DMS153 treated with DMSO at 0.1 percent for 48 hours (cell line): ENCODE data around the gene RAPGEF6.
"Not testable (repeated sequence)": the region's sequence is repeated elsewhere in the genome, so short reads cannot be mapped to it uniquely, and the experiment has no call there.

Experiments used
- DNase-seq: peaks from one replicate; lab custom pipeline; 2025; ENCODE audit not compliant: unreplicated experiment; lab: John Stamatoyannopoulos, UW

RAPGEF6 gene

DNA sequence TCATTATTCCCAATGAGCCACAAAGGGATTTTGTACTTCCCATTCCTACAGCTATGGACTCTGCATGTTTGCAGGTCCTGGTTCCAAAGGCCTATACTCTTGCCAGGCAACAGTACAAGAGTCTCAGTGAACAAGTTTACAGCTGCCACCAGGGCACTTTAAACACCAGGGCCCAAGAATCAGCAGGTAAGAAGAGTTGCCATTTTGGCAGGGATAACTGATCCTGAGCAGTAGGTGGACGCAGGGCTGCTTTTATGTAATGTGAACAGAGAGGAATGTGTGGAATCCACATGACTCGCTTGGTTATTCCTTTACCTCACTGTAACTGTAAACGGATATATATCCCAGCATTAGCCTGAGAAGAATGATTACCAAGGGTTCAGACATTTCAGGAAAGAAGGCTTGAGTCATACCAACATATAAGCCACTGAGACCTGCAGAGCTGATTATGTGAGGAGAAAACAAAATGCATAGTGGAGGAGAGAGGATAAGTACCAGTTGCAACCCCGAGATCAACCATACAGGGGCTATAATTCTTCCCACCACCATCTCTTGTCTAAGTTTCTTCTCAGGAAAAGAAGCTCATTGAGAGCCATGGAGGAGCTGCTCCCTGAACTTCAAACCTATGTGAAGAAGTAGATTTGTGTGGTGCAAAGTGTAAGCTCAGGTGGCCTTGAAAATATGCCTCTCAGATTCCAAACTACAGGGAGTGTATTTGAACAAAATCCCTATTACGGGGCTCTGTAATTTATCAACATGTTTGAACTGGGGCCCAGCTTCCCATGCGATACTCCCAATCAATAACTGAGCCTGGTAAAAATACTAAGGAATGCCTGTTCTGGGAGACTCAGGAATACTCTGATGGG is 24.6 kb downstream of the RAPGEF6 start:
- no peak for DNase-seq

- DNase-seq = no peak
These were observed 25.3 kb downstream of the RAPGEF6 start for GRCh38 chr5:131609774-131610173.

DNA sequence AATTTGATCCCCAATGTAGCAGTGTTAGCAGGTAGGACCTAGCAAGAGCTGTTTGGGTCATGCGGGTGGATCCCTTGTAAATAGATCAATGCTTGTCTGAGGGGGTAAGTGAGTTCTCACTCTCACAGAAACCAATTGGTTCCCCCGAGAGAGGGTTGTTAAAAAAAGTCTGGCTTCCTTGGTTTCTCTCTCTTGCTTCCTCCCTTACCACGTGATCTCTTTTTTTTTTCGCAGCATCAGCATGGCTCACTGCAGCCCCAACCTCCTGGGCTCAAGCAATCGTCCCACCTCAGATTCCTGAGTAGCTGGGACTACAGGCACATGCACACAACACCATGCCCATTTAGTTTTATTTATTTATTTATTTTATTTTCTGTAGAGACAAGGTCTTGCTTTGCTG is 26.4 kb downstream of the RAPGEF6 start:
- DNase-seq = no peak

- DNase-seq = no peak
These were observed 27.0 kb downstream of the RAPGEF6 start for GRCh38 chr5:131607903-131608540.

DNA sequence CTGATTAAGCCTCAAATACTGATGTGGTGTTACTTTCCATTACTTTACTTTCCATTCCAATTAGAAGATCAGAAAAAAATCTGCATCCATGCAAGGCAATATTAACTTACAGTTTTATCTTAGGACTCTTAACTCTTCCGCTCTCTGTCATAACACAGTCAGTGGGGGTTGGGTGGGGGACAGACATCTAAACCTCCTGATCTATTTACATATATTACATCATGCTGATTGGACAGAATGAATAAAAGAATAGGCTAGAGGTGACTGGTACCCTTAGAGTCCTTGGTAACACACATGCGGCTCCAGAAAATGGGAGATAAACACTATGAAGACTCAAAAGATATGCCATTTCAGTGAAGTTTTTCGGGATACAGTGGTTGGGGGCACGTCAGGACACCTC is 27.6 kb downstream of the RAPGEF6 start:
- DNase-seq = no peak

DNA sequence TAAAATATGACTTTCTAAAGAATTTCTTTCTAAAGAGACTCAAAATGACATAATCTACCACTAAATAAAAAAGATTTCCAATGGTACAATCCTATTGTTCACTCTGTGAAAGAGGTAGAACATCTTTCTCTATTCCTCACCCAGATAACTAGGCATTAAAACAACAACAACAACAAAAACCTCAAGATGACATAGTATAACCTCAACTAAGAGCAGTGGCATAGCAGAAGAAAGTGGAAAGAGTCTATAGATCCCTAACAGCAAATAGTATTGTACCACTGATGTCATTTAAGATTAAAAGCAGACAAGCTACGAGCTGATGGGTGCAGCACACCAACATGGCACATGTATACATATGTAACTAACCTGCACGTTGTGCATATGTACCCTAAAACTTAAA is 29.9 kb downstream of the RAPGEF6 start:
- DNase-seq = no peak

GRCh38 chr5:131595088-131596033 is 39.7 kb downstream of the RAPGEF6 start:
- DNase-seq = no peak

DNA sequence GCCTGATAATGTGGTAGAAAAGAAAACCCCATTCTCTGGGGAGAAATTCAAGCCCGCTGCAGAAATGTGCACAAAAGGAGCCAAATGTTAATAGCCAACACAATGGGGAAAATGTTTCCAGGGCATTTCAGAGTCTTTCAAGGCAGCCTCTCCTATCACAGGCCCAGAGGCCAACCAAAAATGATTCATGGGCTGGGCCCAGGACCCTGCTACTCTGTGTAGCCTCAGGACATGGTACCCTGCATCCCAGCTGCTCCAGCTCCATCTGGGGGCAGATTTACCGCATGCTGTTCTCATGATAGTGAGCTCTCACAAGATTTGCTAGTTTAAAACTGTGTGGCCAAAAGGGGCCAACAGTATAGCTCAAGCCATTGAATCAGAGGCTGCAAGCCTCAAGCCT is 41.1 kb downstream of the RAPGEF6 start:
- no peak for DNase-seq

DNA sequence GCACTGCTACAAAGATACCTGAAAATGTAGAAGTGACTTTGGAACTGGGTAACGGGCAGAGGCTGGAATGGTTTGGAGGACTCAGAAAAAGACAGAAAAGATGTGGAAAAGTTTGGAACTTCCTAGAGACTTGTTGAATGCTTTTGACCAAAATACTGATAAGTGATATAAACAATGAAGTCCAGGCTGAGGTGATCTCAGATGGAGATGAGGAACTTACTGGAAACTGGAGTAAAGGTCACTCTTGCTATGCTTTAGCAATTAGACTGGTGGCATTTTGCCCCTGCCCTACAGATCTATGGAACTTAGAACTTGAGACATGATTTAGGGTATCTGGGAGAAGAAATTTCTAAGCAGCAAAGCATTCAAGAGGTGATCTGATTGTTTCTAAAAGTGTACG is 41.6 kb downstream of the RAPGEF6 start:
- DNase-seq = not testable (repeated sequence)

- peak; percentile 0 for DNase-seq
These were observed 45.3 kb downstream of the RAPGEF6 start for GRCh38 chr5:131589510-131590348.

GRCh38 chr5:131587541-131587940 is 47.5 kb downstream of the RAPGEF6 start:
- no peak for DNase-seq

- no peak for DNase-seq
These were observed 53.3 kb downstream of the RAPGEF6 start for GRCh38 chr5:131581702-131582101.

GRCh38 chr5:131579917-131580671 is 54.9 kb downstream of the RAPGEF6 start:
- no peak for DNase-seq

DNA sequence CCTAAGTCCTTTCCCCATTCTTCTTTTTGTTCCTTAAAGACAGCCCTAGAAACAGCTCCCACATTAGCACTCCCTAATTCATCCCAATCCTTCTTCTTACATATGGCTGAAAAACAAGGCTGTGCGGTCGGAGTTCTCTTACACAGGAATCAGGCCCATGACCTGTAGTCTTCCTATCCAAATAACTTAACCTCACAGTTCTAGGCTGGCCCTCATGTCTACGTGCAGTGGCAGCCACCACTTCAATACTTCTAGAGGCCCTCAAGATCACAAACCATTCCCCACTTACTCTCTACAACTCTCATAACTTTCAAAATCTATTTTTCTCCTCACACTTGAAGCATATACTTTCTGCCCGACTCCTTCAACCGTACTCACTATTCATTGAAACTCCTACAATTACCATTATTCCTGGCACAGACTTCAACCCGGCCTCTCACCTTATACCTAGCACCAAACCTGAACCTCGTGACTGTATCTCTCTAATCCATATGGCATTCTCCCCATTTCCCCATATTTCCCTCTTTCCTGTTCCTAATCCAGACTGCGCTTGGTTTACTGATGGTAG is 59.3 kb downstream of the RAPGEF6 start:
- DNase-seq = no peak

- DNase-seq = no peak
These were observed 63.3 kb downstream of the RAPGEF6 start for GRCh38 chr5:131571669-131572168.

- no peak for DNase-seq
These were observed 64.3 kb downstream of the RAPGEF6 start for GRCh38 chr5:131570757-131571156.

DNA sequence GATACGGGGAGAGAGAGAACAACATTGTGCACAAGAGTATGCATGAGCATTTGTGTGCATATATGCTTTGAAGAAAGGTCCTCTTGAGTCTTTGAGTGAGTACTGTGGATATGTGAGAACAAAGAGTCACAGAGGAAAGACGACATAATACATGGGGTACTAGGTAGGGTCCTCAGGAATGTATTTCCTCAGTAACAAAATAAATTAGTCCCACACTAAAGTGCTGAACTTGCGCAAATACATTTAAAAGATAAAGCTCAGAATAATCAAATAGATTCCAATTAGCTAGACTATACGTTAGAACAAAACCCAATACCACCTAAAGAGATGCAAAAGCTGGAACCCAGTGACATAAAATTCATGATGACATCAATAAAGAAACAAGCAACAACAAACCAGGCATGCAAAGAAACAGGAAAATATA is 70.8 kb downstream of the RAPGEF6 start:
- no peak for DNase-seq

GRCh38 chr5:131563434-131564228 is 71.4 kb downstream of the RAPGEF6 start:
- no peak for DNase-seq
